ENCODE results near the gene GSG1.

DNA sequence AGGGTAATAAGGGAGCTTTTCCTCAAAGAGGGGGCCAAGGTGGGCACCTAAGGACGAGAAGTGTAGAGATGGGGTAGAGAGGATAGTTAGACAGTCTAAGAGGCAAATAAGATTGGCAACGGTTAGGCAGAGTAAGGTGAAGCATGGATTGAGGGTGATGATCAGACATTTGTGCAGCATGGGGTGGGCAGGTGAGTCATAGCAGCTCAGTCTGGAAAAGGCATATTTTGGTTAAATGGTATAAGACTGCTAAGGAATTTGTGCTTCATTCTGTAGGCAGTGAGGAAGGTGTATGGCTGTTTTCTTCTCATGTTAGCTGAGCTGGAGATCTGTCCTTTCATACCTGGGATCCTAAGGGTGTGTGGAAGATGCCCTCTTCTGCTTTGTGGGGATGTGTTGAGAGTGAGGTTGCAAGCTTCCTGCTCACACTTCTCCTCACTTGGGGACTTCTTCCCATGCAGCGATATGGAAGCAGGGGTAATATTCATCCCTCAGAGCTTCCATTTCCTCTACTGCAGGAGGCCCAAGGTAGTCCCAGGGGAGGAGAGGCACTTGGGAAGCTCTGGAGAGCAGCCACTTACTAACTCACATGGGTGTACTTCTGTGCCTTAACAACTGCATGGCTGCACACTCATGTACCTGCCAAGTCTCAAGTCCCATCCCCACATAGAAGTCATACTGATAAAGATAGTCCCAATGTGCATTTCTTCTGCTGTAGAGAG is 28.9 kb downstream of the GSG1 start:
- TF ChIP-seq EGR1 (IDR thresholded peaks at IDR 0.05): no peak
- TF ChIP-seq FOXM1 (IDR thresholded peaks at IDR 0.05; ENCODE audit: borderline replicate concordance, low read depth): no peak
- TF ChIP-seq CREB1 (IDR thresholded peaks at IDR 0.05; ENCODE audit: low read depth): no peak
- no peak for TF ChIP-seq YY1 (IDR thresholded peaks at IDR 0.05; ENCODE audit: low read depth)
- no peak for TF ChIP-seq TAF1 (IDR thresholded peaks at IDR 0.05; ENCODE audit: low read depth)
- no peak for TF ChIP-seq EP300 (IDR thresholded peaks at IDR 0.05; ENCODE audit: borderline replicate concordance)
- TF ChIP-seq, protein P1, sequence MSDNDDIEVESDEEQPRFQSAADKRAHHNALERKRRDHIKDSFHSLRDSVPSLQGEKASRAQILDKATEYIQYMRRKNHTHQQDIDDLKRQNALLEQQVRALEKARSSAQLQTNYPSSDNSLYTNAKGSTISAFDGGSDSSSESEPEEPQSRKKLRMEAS (IDR thresholded peaks at IDR 0.05): no peak
- TF ChIP-seq, protein P2, sequence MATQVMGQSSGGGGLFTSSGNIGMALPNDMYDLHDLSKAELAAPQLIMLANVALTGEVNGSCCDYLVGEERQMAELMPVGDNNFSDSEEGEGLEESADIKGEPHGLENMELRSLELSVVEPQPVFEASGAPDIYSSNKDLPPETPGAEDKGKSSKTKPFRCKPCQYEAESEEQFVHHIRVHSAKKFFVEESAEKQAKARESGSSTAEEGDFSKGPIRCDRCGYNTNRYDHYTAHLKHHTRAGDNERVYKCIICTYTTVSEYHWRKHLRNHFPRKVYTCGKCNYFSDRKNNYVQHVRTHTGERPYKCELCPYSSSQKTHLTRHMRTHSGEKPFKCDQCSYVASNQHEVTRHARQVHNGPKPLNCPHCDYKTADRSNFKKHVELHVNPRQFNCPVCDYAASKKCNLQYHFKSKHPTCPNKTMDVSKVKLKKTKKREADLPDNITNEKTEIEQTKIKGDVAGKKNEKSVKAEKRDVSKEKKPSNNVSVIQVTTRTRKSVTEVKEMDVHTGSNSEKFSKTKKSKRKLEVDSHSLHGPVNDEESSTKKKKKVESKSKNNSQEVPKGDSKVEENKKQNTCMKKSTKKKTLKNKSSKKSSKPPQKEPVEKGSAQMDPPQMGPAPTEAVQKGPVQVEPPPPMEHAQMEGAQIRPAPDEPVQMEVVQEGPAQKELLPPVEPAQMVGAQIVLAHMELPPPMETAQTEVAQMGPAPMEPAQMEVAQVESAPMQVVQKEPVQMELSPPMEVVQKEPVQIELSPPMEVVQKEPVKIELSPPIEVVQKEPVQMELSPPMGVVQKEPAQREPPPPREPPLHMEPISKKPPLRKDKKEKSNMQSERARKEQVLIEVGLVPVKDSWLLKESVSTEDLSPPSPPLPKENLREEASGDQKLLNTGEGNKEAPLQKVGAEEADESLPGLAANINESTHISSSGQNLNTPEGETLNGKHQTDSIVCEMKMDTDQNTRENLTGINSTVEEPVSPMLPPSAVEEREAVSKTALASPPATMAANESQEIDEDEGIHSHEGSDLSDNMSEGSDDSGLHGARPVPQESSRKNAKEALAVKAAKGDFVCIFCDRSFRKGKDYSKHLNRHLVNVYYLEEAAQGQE (IDR thresholded peaks at IDR 0.05; ENCODE audit: low read depth): no peak
- no peak for TF ChIP-seq ZBTB7A (IDR thresholded peaks at IDR 0.05; ENCODE audit: low read depth)
- no peak for TF ChIP-seq TCF12 (IDR thresholded peaks at IDR 0.05; ENCODE audit: low read depth)
- TF ChIP-seq, protein P3, sequence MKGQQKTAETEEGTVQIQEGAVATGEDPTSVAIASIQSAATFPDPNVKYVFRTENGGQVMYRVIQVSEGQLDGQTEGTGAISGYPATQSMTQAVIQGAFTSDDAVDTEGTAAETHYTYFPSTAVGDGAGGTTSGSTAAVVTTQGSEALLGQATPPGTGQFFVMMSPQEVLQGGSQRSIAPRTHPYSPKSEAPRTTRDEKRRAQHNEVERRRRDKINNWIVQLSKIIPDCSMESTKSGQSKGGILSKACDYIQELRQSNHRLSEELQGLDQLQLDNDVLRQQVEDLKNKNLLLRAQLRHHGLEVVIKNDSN (IDR thresholded peaks at IDR 0.05): no peak
